ENCODE measurements around the gene PRKN. TPM values are rescaled to one million over a fixed set of nuclear protein-coding genes. Genes with fewer than 3 reads are reported as not detected.

The PRKN gene
- total and polyA plus RNA-seq, 2 experiments from 2014 or later = 0.10 to 0.84 TPM

- TF ChIP-seq ETS1 (IDR thresholded peaks at IDR 0.05) (no peak), CREB1 (CRISPR knock-in tag; IDR thresholded peaks at IDR 0.05; ENCODE audit: low read depth) (no peak), ZNF114 (CRISPR knock-in tag; IDR thresholded peaks at IDR 0.05) (no peak), NANOG (IDR thresholded peaks at IDR 0.05; ENCODE audit: borderline replicate concordance) (no peak), REST (IDR thresholded peaks at IDR 0.05; ENCODE audit: unreplicated experiment) (no peak), STAT1 (IDR thresholded peaks at IDR 0.05; ENCODE audit: unreplicated experiment) (no peak)
Measured at GRCh38 chr6:161318456-161318855, 1409.1 kb downstream of the PRKN start (continued).

GRCh38 chr6:161316531-161316930 is 1411.0 kb downstream of the PRKN start:
- no peaks in the 10 kb centered on the region for H4K20me1 ChIP-seq (replicated peaks; ENCODE audit: insufficient read depth)
- H2AFZ ChIP-seq = no peak overlapping the region
- H3K4me2 ChIP-seq = no peak overlapping the region
- H3K36me3 ChIP-seq (ENCODE audit: insufficient read depth) = no peaks in the 10 kb centered on the region
- H3K36me3 Mint-ChIP-seq (ENCODE audit: low read depth) = peaks cover 18% of the 10 kb centered on the region
- peaks cover 3% of the 10 kb centered on the region; the same call in 1 of the 2 replicates for H3K9me2 ChIP-seq (ENCODE audit: insufficient read depth)
- DNase-seq (ENCODE audit: low spot score) = no peak
- H3K4me1 ChIP-seq (ENCODE audit: insufficient read depth) = peaks cover 5% of the 10 kb centered on the region; the same call in 1 of the 2 replicates
- H3K27ac ChIP-seq (ENCODE audit: low read depth) = no peak overlapping the region
- H3K27ac Mint-ChIP-seq = no peak overlapping the region
- no peak overlapping the region for H3K4me3 Mint-ChIP-seq
- peaks cover 13% of the 10 kb centered on the region for H3K4me1 Mint-ChIP-seq
- no peaks in the 10 kb centered on the region for H3K27me3 ChIP-seq (ENCODE audit: insufficient read depth)
- ATAC-seq = no peak
- peaks cover 2% of the 10 kb centered on the region for H3K27me3 Mint-ChIP-seq (ENCODE audit: insufficient read depth, low read depth, poor library complexity)
- no peaks in the 10 kb centered on the region for H3K79me2 ChIP-seq (replicated peaks; ENCODE audit: insufficient read depth)
- H3K9me3 Mint-ChIP-seq = peaks cover 24% of the 10 kb centered on the region
- H3K4me3 ChIP-seq = no peak overlapping the region
- H3F3A ChIP-seq (replicated peaks; ENCODE audit: low read depth) = no peaks in the 10 kb centered on the region
- TF ChIP-seq JUNB (IDR thresholded peaks at IDR 0.05; ENCODE audit: unreplicated experiment) = no peak
- TF ChIP-seq ZNF462 (CRISPR knock-in tag; IDR thresholded peaks at IDR 0.05) = no peak
- no peak for TF ChIP-seq STAT1 (IDR thresholded peaks at IDR 0.05; ENCODE audit: unreplicated experiment)
- TF ChIP-seq POLR2AphosphoS5 (IDR thresholded peaks at IDR 0.05; ENCODE audit: low read depth) = no peak
- no peak for TF ChIP-seq EZH2phosphoT487 (IDR thresholded peaks at IDR 0.05; ENCODE audit: unreplicated experiment)
- TF ChIP-seq NANOG (IDR thresholded peaks at IDR 0.05; ENCODE audit: borderline replicate concordance) = no peak
- TF ChIP-seq ETS1 (IDR thresholded peaks at IDR 0.05) = no peak
- no peak for TF ChIP-seq CTCF (conservative IDR thresholded peaks at IDR 0.05; ENCODE audit: low read depth in 2 of 2)
- no peak for TF ChIP-seq ZNF331 (CRISPR knock-in tag; IDR thresholded peaks at IDR 0.05; ENCODE audit: low read depth)

All from GM23338 (cell line).